ENCODE data around the gene ARHGEF2. TPM values are rescaled to one million over a fixed set of nuclear protein-coding genes. Genes with fewer than 3 reads are reported as not detected.
"Not testable (repeated sequence)": the region's sequence is repeated elsewhere in the genome, so short reads cannot be mapped to it uniquely, and the experiment has no call there.

ARHGEF2 gene
- total RNA-seq, 2 experiments from 2014 or later: 165 to 174 TPM

DNA sequence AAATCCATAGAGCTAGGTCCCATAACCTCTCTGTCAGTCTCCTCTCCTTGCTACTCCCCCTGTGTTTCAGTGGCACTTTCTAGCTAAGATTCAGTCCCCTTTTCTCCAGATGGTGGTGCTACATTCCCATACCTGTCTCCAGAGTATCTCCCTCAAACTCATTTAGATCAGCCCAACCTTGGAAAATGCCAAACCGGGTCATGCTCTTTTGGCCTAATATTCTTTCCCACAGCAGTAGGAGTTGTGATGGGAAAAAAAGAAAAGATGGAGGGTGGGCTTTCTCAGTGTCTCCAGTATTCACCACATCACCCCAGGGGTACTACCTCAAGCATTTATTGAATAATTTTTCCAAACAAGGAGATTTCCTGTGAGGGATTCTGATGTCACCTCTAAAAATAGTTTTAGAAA, 40.1 kb downstream of the ARHGEF2 start:
- Mint-ChIP-seq H3K9me3 (no peaks in the 10 kb centered on the region), H3K4me3 (peak overlapping the region; percentile 0), H3K36me3 (no peaks in the 10 kb centered on the region), H3K27ac (peak overlapping the region; percentile 30), H3K4me1 (ENCODE audit: low read depth) (peaks cover 42% of the 10 kb centered on the region), H3K27me3 (no peaks in the 10 kb centered on the region)
- intact Hi-C loops (cut with micrococcal nuclease): loop anchor here (1.0 kb wide), 3 partner anchors 8 to 128 kb away; no protein-coding TSS in a partner anchor
- CTCF ChIA-PET: interaction anchor here (0.5 to 5.6 kb wide), 23 partner anchors 8 to 128 kb away, joined by 3 to 92 read pairs (median 5); partner anchors contain the start of gene ARHGEF2
- peak; percentile 39 for DNase-seq
- POLR2A ChIA-PET: interaction anchor here (4.1 kb wide), 1 partner anchor 40 kb away, joined by 24 read pairs; the partner anchor contains the start of gene ARHGEF2

DNA sequence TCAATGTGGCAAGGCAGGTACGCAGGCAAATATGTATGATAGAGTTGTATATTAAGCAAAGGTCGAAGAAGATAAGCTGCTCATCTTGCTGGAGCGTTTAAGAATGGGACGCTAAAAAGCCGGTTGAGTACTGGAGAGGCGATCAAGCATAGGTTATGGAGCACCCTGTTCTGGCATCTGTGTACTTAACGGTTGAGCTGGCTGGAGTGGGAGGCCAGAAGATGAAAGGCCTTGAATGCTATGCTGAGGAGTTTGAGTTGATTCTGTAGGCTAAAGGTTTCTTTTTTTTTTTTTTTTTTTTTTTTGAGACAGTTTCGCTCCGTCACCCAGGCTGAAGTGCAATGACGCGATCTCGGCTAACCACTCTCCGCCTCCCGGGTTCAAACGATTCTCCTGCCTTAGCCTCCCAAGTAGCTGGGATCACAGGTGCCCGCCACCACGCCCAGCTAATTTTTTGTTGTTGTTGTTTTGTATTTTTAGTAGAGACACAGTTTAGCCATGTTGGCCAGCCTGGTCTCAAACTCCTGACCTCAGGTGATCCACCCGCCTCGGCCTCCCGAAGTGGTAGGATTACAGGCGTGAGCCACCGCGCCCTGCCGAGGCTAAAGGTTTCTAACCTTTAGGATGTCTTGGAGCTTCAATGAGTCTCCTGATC, 43.3 kb downstream of the ARHGEF2 start:
- ChIA-PET POLR2A (interaction anchor here (0.7 to 3.7 kb wide), 11 partner anchors 9 to 75 kb away, joined by 3 to 32 read pairs (median 4); partner anchors contain the start of genes ARHGEF2 and SYT11), CTCF (interaction anchor here (0.7 to 6.7 kb wide), 4 partner anchors 11 to 55 kb away, joined by 3 to 77 read pairs (median 40); partner anchors contain the start of gene ARHGEF2)
- Mint-ChIP-seq H3K27ac (no peak overlapping the region), H3K36me3 (peaks cover 22% of the 10 kb centered on the region), H3K4me3 (no peak overlapping the region), H3K9me3 (no peaks in the 10 kb centered on the region), H3K4me1 (ENCODE audit: low read depth) (peaks cover 40% of the 10 kb centered on the region), H3K27me3 (no peaks in the 10 kb centered on the region)
- intact Hi-C loops (cut with micrococcal nuclease): loop anchor here (1.0 to 5.0 kb wide), 6 partner anchors 11 to 402 kb away; partner anchors contain the start of genes CCT3, LAMTOR2, RIT1 and TSACC
- peak; percentile 20 for DNase-seq

DNA sequence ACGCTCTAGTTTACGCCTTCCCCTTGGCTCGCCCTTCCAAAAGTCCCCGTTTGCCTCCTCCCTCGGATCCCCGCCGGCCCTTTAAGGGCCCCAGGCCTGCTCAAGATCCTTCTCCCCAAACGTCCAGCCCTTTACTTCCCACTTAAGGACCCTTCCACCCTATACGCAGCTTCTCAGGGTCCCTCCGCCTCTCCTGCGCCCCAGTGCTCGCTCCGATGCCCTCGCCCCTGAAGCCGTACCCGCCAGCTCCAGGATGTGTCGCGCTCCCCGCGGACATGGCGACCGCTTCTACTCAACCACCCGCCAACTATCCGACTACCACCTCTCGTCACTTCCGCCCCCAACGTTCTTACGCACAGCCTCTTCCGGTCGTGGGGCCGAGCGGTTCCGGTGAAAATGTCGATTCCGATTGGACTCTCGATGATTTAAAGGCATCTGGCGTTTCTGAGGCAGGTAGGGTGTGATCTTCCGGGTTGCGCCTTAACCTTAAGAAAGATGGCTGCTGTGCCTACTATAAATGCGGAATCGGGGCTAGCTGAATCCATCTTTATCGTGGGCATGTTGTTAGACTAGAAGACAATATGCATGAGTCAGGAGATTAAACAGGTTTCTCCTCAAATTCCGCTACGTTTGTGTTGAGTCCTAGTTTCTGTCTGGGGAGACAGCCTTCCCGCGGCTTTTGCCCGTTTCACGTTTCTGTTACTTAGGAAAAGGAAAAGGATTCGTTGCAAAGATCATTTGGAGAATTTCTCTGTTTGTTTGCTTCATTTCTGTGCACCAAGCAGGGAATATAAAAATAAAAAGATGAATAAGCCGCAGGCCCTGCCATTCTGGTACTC, 44.0 kb downstream of the ARHGEF2 start, which contains the start of gene KHDC4:
TSS of gene KHDC4 (minus strand) at position 317 of the 839 bp plus-strand sequence. CDS start at position 277, 40 bp downstream.
- POLR2A ChIA-PET: interaction anchor here (0.6 to 3.7 kb wide), 19 partner anchors 9 to 348 kb away, joined by 3 to 32 read pairs (median 4); partner anchors contain the start of genes ARHGEF2, SMG5 and SYT11
- Mint-ChIP-seq H3K4me1 (ENCODE audit: low read depth) (peaks cover 42% of the 10 kb centered on the region), H3K4me3 (no peak within 1 kb of the TSS), H3K36me3 (peaks cover 25% of the 10 kb centered on the region), H3K27ac (no peak within 1 kb of the TSS), H3K27me3 (no peaks in the 10 kb centered on the region), H3K9me3 (no peaks in the 10 kb centered on the region)
- intact Hi-C loops (cut with micrococcal nuclease): loop anchor here (1.0 to 5.0 kb wide), 6 partner anchors 12 to 403 kb away; partner anchors contain the start of genes CCT3, LAMTOR2, RIT1 and TSACC
- CTCF ChIA-PET: interaction anchor here (0.7 to 6.7 kb wide), 7 partner anchors 11 to 132 kb away, joined by 3 to 77 read pairs (median 4); partner anchors contain the start of gene ARHGEF2
- peak; percentile 97 for DNase-seq

DNA sequence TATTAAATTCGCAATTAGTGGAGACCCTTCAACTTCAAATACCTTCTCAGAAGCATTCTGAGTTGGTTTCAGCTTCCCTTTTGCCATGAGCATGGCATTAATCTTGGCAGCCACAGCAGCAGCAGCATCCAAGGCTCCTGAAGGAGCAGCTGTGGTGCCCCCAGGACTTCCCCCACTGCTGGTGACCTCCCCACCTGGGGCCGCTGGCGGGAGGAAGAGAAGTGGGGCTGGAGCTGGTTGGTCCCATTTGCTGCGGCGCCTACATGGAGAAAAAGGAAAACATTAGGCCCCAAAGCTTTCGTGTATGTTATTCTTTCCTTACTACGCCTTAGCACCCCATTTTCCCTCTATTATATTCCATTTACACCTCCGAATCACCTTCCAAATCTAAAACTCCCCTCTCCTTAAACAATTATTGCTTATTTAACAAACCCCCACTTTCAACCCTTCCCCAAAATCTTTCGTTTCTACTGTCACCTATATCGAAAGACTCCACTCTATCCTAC, 44.7 kb downstream of the ARHGEF2 start:
- Mint-ChIP-seq H3K27me3 (no peaks in the 10 kb centered on the region), H3K9me3 (no peaks in the 10 kb centered on the region), H3K4me3 (no peak overlapping the region), H3K36me3 (peaks cover 30% of the 10 kb centered on the region), H3K27ac (no peak overlapping the region), H3K4me1 (ENCODE audit: low read depth) (peaks cover 46% of the 10 kb centered on the region)
- ChIA-PET POLR2A (interaction anchor here (0.6 to 3.7 kb wide), 14 partner anchors 9 to 164 kb away, joined by 3 to 32 read pairs (median 4); partner anchors contain the start of genes ARHGEF2 and SYT11), CTCF (interaction anchor here (0.9 to 6.7 kb wide), 7 partner anchors 12 to 133 kb away, joined by 3 to 77 read pairs (median 4); partner anchors contain the start of gene ARHGEF2)
- DNase-seq: peak; percentile 31
- intact Hi-C loops (cut with micrococcal nuclease): loop anchor here (1.0 to 5.0 kb wide), 6 partner anchors 13 to 404 kb away; partner anchors contain the start of genes CCT3, LAMTOR2, RIT1 and TSACC

DNA sequence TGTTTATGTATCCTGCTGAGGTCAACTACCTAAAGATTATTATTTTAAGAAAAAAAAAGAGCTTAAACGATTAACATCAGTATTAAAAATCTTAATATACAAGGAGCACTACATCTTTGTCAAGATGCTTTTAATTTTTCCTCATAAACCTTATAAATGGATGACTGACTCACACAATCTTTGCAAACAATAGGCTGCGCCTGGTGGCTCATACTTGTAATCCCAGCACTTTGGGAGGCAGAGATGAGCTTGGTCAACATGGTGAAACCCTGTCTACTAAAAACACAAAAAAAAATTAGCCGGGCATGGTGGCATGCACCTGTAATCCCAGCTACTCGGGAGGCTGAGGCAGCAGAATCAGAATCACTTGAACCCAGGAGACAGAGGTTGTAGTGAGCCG, 45.9 kb downstream of the ARHGEF2 start:
- peaks cover 42% of the 10 kb centered on the region for H3K4me1 Mint-ChIP-seq (ENCODE audit: low read depth)
- H3K27ac Mint-ChIP-seq: peak overlapping the region; percentile 45
- H3K4me3 Mint-ChIP-seq: peak overlapping the region; percentile 61
- no peaks in the 10 kb centered on the region for H3K27me3 Mint-ChIP-seq
- POLR2A ChIA-PET: interaction anchor here (3.7 kb wide), 1 partner anchor 46 kb away, joined by 32 read pairs; the partner anchor contains the start of gene ARHGEF2
- peaks cover 34% of the 10 kb centered on the region for H3K36me3 Mint-ChIP-seq
- no peaks in the 10 kb centered on the region for H3K9me3 Mint-ChIP-seq
- CTCF ChIA-PET: interaction anchor here (0.7 to 6.7 kb wide), 5 partner anchors 9 to 601 kb away, joined by 3 to 77 read pairs (median 4); partner anchors contain the start of gene ARHGEF2
- intact Hi-C loops (cut with micrococcal nuclease): loop anchor here (5.0 kb wide), 1 partner anchor 405 kb away; the partner anchor contains the start of genes CCT3 and TSACC
- DNase-seq: no peak

GRCh38 chr1:155932081-155932480, 46.3 kb downstream of the ARHGEF2 start:
- Mint-ChIP-seq H3K4me3 (peak overlapping the region; percentile 33), H3K9me3 (no peaks in the 10 kb centered on the region), H3K4me1 (ENCODE audit: low read depth) (peaks cover 42% of the 10 kb centered on the region), H3K27me3 (no peaks in the 10 kb centered on the region), H3K36me3 (peaks cover 37% of the 10 kb centered on the region), H3K27ac (no peak overlapping the region)
- intact Hi-C loops (cut with micrococcal nuclease): loop anchor here (5.0 kb wide), 1 partner anchor 405 kb away; the partner anchor contains the start of genes CCT3 and TSACC
- POLR2A ChIA-PET: interaction anchor here (3.7 kb wide), 1 partner anchor 46 kb away, joined by 32 read pairs; the partner anchor contains the start of gene ARHGEF2
- no peak for DNase-seq
- CTCF ChIA-PET: interaction anchor here (1.1 to 6.7 kb wide), 5 partner anchors 9 to 405 kb away, joined by 3 to 77 read pairs (median 4); partner anchors contain the start of gene ARHGEF2

DNA sequence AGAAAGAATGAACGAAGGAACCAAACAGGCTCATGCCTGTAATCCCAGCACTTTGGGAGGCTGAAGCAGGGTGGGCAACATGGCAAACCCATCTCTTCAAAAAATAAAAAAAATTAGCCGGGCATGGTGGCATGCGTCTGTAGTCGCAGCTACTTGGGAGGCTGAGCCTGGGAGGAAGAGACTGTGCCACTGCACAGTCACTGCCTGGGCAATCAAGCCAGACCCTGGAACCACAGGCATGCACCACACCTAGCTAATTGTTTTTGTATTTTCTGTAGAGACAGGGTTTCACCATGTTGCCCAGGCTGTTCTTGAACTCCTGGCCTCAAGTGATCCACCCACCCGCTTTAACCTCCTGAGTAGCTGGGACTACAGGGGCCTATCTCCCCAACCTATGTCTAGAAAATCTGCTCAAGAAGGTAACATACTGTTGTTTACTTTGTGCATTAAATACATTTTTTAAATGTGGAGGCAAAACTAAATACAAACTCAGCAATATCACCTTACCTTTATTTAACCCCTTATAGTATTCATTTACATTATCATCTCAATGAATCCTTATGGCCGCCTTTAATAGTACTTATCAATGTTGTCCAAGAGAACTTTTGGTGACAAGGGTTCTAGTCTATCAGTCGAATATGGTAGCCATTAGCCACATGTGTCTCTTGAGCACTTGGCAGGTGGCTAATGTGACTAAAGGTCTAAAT, 46.9 kb downstream of the ARHGEF2 start:
- no peaks in the 10 kb centered on the region for H3K27me3 Mint-ChIP-seq
- H3K4me1 Mint-ChIP-seq (ENCODE audit: low read depth): peaks cover 42% of the 10 kb centered on the region
- H3K36me3 Mint-ChIP-seq: peaks cover 43% of the 10 kb centered on the region
- CTCF ChIA-PET: interaction anchor here (1.0 to 6.7 kb wide), 6 partner anchors 8 to 405 kb away, joined by 3 to 77 read pairs (median 4); partner anchors contain the start of gene ARHGEF2
- no peak for DNase-seq
- H3K27ac Mint-ChIP-seq: no peak overlapping the region
- no peaks in the 10 kb centered on the region for H3K9me3 Mint-ChIP-seq
- intact Hi-C loops (cut with micrococcal nuclease): loop anchor here (5.0 kb wide), 1 partner anchor 406 kb away; the partner anchor contains the start of genes CCT3 and TSACC
- peak overlapping the region; percentile 33 for H3K4me3 Mint-ChIP-seq
- POLR2A ChIA-PET: interaction anchor here (0.7 to 3.7 kb wide), 2 partner anchors 47 to 170 kb away, joined by 4 to 32 read pairs; partner anchors contain the start of gene ARHGEF2

DNA sequence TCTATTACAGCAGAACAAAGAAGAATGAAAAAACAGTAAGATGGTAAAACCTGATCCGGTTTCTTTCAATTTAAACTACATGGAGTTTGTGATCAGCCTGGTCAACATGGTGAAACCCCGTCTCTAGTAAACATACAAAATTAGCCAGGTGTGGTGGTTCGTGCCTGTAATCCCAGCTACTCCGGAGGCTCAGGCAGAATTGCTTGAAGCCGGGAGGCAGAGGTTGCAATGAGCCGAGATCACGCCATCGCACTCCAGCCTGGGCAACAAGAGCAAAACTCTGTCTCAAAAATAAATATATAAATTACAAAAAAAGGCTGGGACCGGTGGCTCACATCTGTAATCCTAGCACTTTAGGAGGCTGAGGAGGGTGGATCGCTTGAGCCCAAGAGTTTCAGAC, 47.6 kb downstream of the ARHGEF2 start:
- not testable (repeated sequence) for H3K27me3 Mint-ChIP-seq, DNase-seq, H3K27ac Mint-ChIP-seq, H3K9me3 Mint-ChIP-seq
- H3K4me3 Mint-ChIP-seq: peak overlapping the region; percentile 47
- H3K36me3 Mint-ChIP-seq: peaks cover 51% of the 10 kb centered on the region
- H3K4me1 Mint-ChIP-seq (ENCODE audit: low read depth): peaks cover 38% of the 10 kb centered on the region
- CTCF ChIA-PET: interaction anchor here (1.0 to 6.7 kb wide), 7 partner anchors 7 to 406 kb away, joined by 3 to 77 read pairs (median 4); partner anchors contain the start of gene ARHGEF2
- POLR2A ChIA-PET: interaction anchor here (0.7 to 1.0 kb wide), 2 partner anchors 24 to 169 kb away, joined by 3 to 4 read pairs; no protein-coding TSS in a partner anchor
- intact Hi-C loops (cut with micrococcal nuclease): loop anchor here (5.0 kb wide), 1 partner anchor 407 kb away; the partner anchor contains the start of genes CCT3 and TSACC

GRCh38 chr1:155929057-155929456, 49.3 kb downstream of the ARHGEF2 start:
- Mint-ChIP-seq H3K27ac (no peak overlapping the region), H3K4me3 (no peak overlapping the region)

GRCh38 chr1:155925506-155925905, 52.8 kb downstream of the ARHGEF2 start:
- ChIA-PET CTCF (no interaction called here), POLR2A (interaction anchor here (0.6 to 0.7 kb wide), 2 partner anchors 8 kb away, joined by 3 read pairs; partner anchors contain the start of gene KHDC4)
- Mint-ChIP-seq H3K9me3 (no peaks in the 10 kb centered on the region), H3K4me3 (no peak overlapping the region), H3K36me3 (peaks cover 71% of the 10 kb centered on the region), H3K4me1 (ENCODE audit: low read depth) (peaks cover 17% of the 10 kb centered on the region), H3K27ac (no peak overlapping the region), H3K27me3 (no peaks in the 10 kb centered on the region)
- intact Hi-C loops (cut with micrococcal nuclease): no loop called here
- no peak for DNase-seq

More at GRCh38 chr1:155929057-155929456, 49.3 kb downstream of the ARHGEF2 start:
- intact Hi-C loops (cut with micrococcal nuclease): no loop called here
- H3K9me3 Mint-ChIP-seq: no peaks in the 10 kb centered on the region
- peaks cover 59% of the 10 kb centered on the region for H3K36me3 Mint-ChIP-seq
- H3K27me3 Mint-ChIP-seq: no peaks in the 10 kb centered on the region
- no peak for DNase-seq
- CTCF ChIA-PET: interaction anchor here (6.7 kb wide), 1 partner anchor 61 kb away, joined by 67 read pairs; no protein-coding TSS in a partner anchor
- H3K4me1 Mint-ChIP-seq (ENCODE audit: low read depth): peaks cover 38% of the 10 kb centered on the region
- POLR2A ChIA-PET: no interaction called here

All from activated CD4-positive, alpha-beta memory T cell treated with anti-CD3 and anti-CD28 coated beads for 36 hours (primary cell).